Neural progenitor cell (in vitro differentiated cells): Measurements from ENCODE around the gene SERPINB6.

Experiments used
- EZH2 ChIP-seq: fragments of 200-600 bp; sonication (generic); IDR thresholded peaks from 2 replicates; pipeline ENCODE4 v1.6.1; 2017; ENCODE audit warnings: antibody characterized with exemption, mild to moderate bottlenecking, moderate library complexity
- EZH2phosphoT487 ChIP-seq: fragments of 200-600 bp; sonication (generic); IDR thresholded peaks from 2 replicates; pipeline ENCODE4 v1.6.1; 2017; ENCODE audit warnings: antibody characterized with exemption
- TF ChIP-seq, protein P1 (sequence below): fragments of 200-600 bp; sonication (generic); IDR thresholded peaks from 2 replicates; pipeline ENCODE4 v1.5.1; 2017; ENCODE audit warnings: antibody characterized with exemption, mild to moderate bottlenecking

GRCh38 chr6:2900821-2901644 lies 70.3 kb downstream of the SERPINB6 start:
- TF ChIP-seq EZH2: no peak
- TF ChIP-seq, protein P1, sequence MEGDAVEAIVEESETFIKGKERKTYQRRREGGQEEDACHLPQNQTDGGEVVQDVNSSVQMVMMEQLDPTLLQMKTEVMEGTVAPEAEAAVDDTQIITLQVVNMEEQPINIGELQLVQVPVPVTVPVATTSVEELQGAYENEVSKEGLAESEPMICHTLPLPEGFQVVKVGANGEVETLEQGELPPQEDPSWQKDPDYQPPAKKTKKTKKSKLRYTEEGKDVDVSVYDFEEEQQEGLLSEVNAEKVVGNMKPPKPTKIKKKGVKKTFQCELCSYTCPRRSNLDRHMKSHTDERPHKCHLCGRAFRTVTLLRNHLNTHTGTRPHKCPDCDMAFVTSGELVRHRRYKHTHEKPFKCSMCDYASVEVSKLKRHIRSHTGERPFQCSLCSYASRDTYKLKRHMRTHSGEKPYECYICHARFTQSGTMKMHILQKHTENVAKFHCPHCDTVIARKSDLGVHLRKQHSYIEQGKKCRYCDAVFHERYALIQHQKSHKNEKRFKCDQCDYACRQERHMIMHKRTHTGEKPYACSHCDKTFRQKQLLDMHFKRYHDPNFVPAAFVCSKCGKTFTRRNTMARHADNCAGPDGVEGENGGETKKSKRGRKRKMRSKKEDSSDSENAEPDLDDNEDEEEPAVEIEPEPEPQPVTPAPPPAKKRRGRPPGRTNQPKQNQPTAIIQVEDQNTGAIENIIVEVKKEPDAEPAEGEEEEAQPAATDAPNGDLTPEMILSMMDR: no peak
- no peak for TF ChIP-seq EZH2phosphoT487
